A549 (cell line): ENCODE data around the gene HAND1. TPM values are rescaled to one million over a fixed set of nuclear protein-coding genes. Genes with fewer than 3 reads are reported as not detected.

ENCODE experiments used
- ATAC-seq, 2 experiments: fragments of 200-7000 bp in 1 of 2; fragments of >200 bp in 1 of 2; cut with Nextera tagmentation in 1 of 2; cut with Tn5 transposase in 1 of 2; 3 replicates each; pipeline versions ENCODE4 v1.8.0 to v1.9.1; 2018 to 2020; ENCODE audit warnings: mild to moderate bottlenecking in 1 of 2, moderate library complexity in 1 of 2
- CTCF ChIA-PET: fragments of 300-600 bp; sonication (Branson Sonifier 250); formaldehyde crosslinking; extraction: SDS; loops from one replicate; lab custom pipeline; 2021; ENCODE audit warnings: antibody characterized with exemption, inconsistent platforms; lab: Yijun Ruan, JAX
- POLR2A ChIA-PET: fragments of 350-600 bp; formaldehyde crosslinking; extraction: SDS; loops from one replicate; lab custom pipeline; 2021; ENCODE audit warnings: antibody characterized with exemption, inconsistent platforms; lab: Yijun Ruan, JAX
- DNase-seq, 2 experiments: peaks; one replicate each; pipeline versions ENCODE4 v3.0.0 to v3.0.0-alpha.2; 2011 to 2016; ENCODE audit warnings: low read depth in 1 of 2, low spot score in 1 of 2
- FAIRE-seq: peaks from 2 replicates; lab custom pipeline; 2011; peaks lifted over from hg19 to GRCh38; lab: Jason Lieb, UNC
- H3K27ac ChIP-seq, 2 experiments: fragments of >200 bp; sonication (Bioruptor Twin); formaldehyde crosslinking; 3 replicates each; pipeline ENCODE4 v1.5.1; 2016 to 2017
- H3K4me1 ChIP-seq: fragments of >200 bp; sonication (Bioruptor Twin); formaldehyde crosslinking; 3 replicates; pipeline ENCODE4 v1.6.1; 2016
- H3K4me2 ChIP-seq: fragments of >200 bp; sonication (Bioruptor Twin); formaldehyde crosslinking; 3 replicates; pipeline ENCODE4 v1.6.1; 2016
- H3K4me3 ChIP-seq: fragments of >200 bp; sonication (Bioruptor Twin); formaldehyde crosslinking; 3 replicates; pipeline ENCODE4 v1.5.1; 2016
- H3K9me3 ChIP-seq: fragments of >200 bp; sonication (Bioruptor Twin); formaldehyde crosslinking; 3 replicates; pipeline ENCODE4 v1.6.1; 2016
- ATOH8 ChIP-seq: fragments of 250-450 bp; sonication (Bioruptor Pico); IDR thresholded peaks from 2 replicates; pipeline ENCODE4 v1.5.0; 2020; ENCODE audit warnings: low read depth, mild to moderate bottlenecking, moderate library complexity
- BHLHE40 ChIP-seq: IDR thresholded peaks from 2 replicates; pipeline ENCODE4 v1.6.1; 2012; ENCODE audit warnings: low read depth, low read length, inconsistent platforms
- CEBPB ChIP-seq, 2 experiments: fragments of >200 bp in 1 of 2; sonication (Bioruptor Twin) in 1 of 2; formaldehyde crosslinking in 1 of 2; IDR thresholded peaks; 2 replicates each; pipeline ENCODE4 v1.6.1; 2012 to 2016
- CTCF ChIP-seq: fragments of >200 bp; sonication (Bioruptor Twin); formaldehyde crosslinking; IDR thresholded peaks from 3 replicates; pipeline ENCODE4 v1.5.1; 2016
- E2F6 ChIP-seq: IDR thresholded peaks from 2 replicates; pipeline ENCODE4 v1.6.1; 2012; ENCODE audit warnings: low read depth, borderline replicate concordance
- EP300 ChIP-seq, 2 experiments: fragments of >200 bp; sonication (Bioruptor Twin); formaldehyde crosslinking; IDR thresholded peaks; 2 replicates in 1 of 2; 3 replicates in 1 of 2; pipeline ENCODE4 v1.6.1; 2016 to 2017
- ESRRA ChIP-seq: fragments of 150-350 bp; IDR thresholded peaks from 2 replicates; pipeline ENCODE4 v1.6.1; 2014; ENCODE audit warnings: mild to moderate bottlenecking, low read length, borderline replicate concordance
- FOSL2 ChIP-seq, 2 experiments: fragments of 450-650 bp in 1 of 2; fragments of >200 bp in 1 of 2; sonication (Bioruptor Twin) in 1 of 2; formaldehyde crosslinking; IDR thresholded peaks; 2 replicates each; pipeline versions ENCODE4 v1.5.0 to v1.6.1; 2016 to 2020; ENCODE audit warnings: mild to moderate bottlenecking in 1 of 2, moderate library complexity in 1 of 2
- GATA3 ChIP-seq: IDR thresholded peaks from 2 replicates; pipeline ENCODE4 v1.6.1; 2012; ENCODE audit warnings: borderline replicate concordance
- HDAC2 ChIP-seq: fragments of 200-600 bp; sonication (generic); IDR thresholded peaks from 2 replicates; pipeline ENCODE4 v1.6.1; 2016
- HMGXB4 ChIP-seq: fragments of 250-450 bp; sonication (Bioruptor Pico); IDR thresholded peaks from 2 replicates; pipeline ENCODE4 v1.5.0; 2021; ENCODE audit warnings: mild to moderate bottlenecking, moderate library complexity, borderline replicate concordance
- HOXA7 ChIP-seq: fragments of 250-450 bp; sonication (Bioruptor Pico); IDR thresholded peaks from 2 replicates; pipeline ENCODE4 v1.5.0; 2020; ENCODE audit warnings: mild to moderate bottlenecking, moderate library complexity
- HOXB5 ChIP-seq: fragments of 250-450 bp; sonication (Bioruptor Pico); IDR thresholded peaks from 2 replicates; pipeline ENCODE4 v1.5.0; 2020; ENCODE audit warnings: mild to moderate bottlenecking, moderate library complexity
- JUN ChIP-seq, 2 experiments: fragments of >200 bp; sonication (Bioruptor Twin); formaldehyde crosslinking; IDR thresholded peaks; 2 replicates in 1 of 2; 3 replicates in 1 of 2; pipeline ENCODE4 v1.6.1; 2016 to 2017
- JUNB ChIP-seq: fragments of >200 bp; sonication (Bioruptor Twin); formaldehyde crosslinking; IDR thresholded peaks from 2 replicates; pipeline ENCODE4 v1.6.1; 2016
- KDM1A ChIP-seq: fragments of 200-600 bp; sonication (generic); IDR thresholded peaks from 2 replicates; pipeline ENCODE4 v1.6.1; 2016; ENCODE audit warnings: low read depth, mild to moderate bottlenecking
- KDM5A ChIP-seq: fragments of 200-600 bp; sonication (generic); IDR thresholded peaks from 2 replicates; pipeline ENCODE4 v1.6.1; 2016; ENCODE audit warnings: antibody characterized with exemption, mild to moderate bottlenecking
- MAFK ChIP-seq: fragments of 450-650 bp; IDR thresholded peaks from 2 replicates; pipeline ENCODE4 v1.6.1; 2014; ENCODE audit not compliant: partially characterized antibody
- MAX ChIP-seq: IDR thresholded peaks from 2 replicates; pipeline ENCODE4 v1.6.1; 2012
- NFE2L2 ChIP-seq: fragments of 150-350 bp; conservative IDR thresholded peaks from 2 replicates; pipeline ENCODE4 v1.6.1; 2014; ENCODE audit warnings: low read length
- NPAS2 ChIP-seq: fragments of 250-450 bp; sonication (Bioruptor Pico); IDR thresholded peaks from 2 replicates; pipeline ENCODE4 v1.8.0; 2022; ENCODE audit warnings: mild to moderate bottlenecking, moderate library complexity, borderline replicate concordance
- NR3C1 ChIP-seq: fragments of >200 bp; sonication (Bioruptor Twin); formaldehyde crosslinking; IDR thresholded peaks from 3 replicates; pipeline ENCODE4 v1.6.1; 2017
- PHF8 ChIP-seq: fragments of 200-600 bp; sonication (generic); IDR thresholded peaks from 2 replicates; pipeline ENCODE4 v1.6.1; 2016; ENCODE audit warnings: low read depth, mild to moderate bottlenecking, antibody characterized with exemption, moderate library complexity, borderline replicate concordance
- POLR2A ChIP-seq: IDR thresholded peaks from 2 replicates; pipeline ENCODE4 v1.6.1; 2012; ENCODE audit warnings: mild to moderate bottlenecking, low read length
- POLR2AphosphoS2 ChIP-seq: conservative IDR thresholded peaks from 2 replicates; pipeline ENCODE4 v1.6.1; 2012; ENCODE audit warnings: low read length, improper control_type of control experiment, inconsistent platforms
- RAD21 ChIP-seq, 2 experiments: fragments of >200 bp in 1 of 2; sonication (Bioruptor Twin) in 1 of 2; formaldehyde crosslinking in 1 of 2; IDR thresholded peaks in 1 of 2; conservative IDR thresholded peaks in 1 of 2; 2 replicates in 1 of 2; 3 replicates in 1 of 2; pipeline ENCODE4 v1.6.1; 2012 to 2018; ENCODE audit warnings: inconsistent platforms in 1 of 2
- RCOR1 ChIP-seq: fragments of 150-350 bp; IDR thresholded peaks from 2 replicates; pipeline ENCODE4 v1.6.1; 2014; ENCODE audit warnings: antibody characterized with exemption, low read length, low read depth
- RFX5 ChIP-seq: fragments of 450-650 bp; IDR thresholded peaks from 2 replicates; pipeline ENCODE4 v1.7.1; 2014; ENCODE audit warnings: antibody characterized with exemption, mild to moderate bottlenecking, moderate library complexity
- SREBF2 ChIP-seq: fragments of 450-650 bp; IDR thresholded peaks from 2 replicates; pipeline ENCODE4 v1.6.1; 2014; ENCODE audit warnings: mild to moderate bottlenecking, moderate library complexity
- TP53 ChIP-seq: fragments of 250-450 bp; sonication (Bioruptor Pico); IDR thresholded peaks from 2 replicates; pipeline ENCODE4 v1.5.0; 2021; ENCODE audit warnings: mild to moderate bottlenecking, moderate library complexity
- USF2 ChIP-seq: fragments of 450-650 bp; IDR thresholded peaks from 2 replicates; pipeline ENCODE4 v1.6.1; 2014; ENCODE audit warnings: antibody characterized with exemption
- WGBS: methylation state at CpG from one replicate; pipeline ENCODE4 v1.1.6; 2017; ENCODE audit errors: missing lambda C conversion rate; 5-methylcytosine and 5-hydroxymethylcytosine counted together
- polyA plus RNA-seq, 4 experiments: library from polyadenylated mRNA; depleted of rRNA in 3 of 4; stranded (reverse); fragments of >200 nt; fragmentation: RNase III in 1 of 4; extraction: RNeasy Plus Mini Kit Qiagen cat#74134 plus additional on column Dnase treatment in 1 of 4; gene quantifications; 2 replicates in 3 of 4; 3 replicates in 1 of 4; pipeline ENCODE4 v1.2.3, GENCODE V29; 2011 to 2017

The HAND1 gene
- polyA plus RNA-seq, 2 of the 4 experiments (the other 2 are of a cell fraction), result 0.04 TPM; not detected in 1

- no peak overlapping the region for H3K4me2 ChIP-seq
- FAIRE-seq (no peak), ATAC-seq (no peak), DNase-seq (no peak)
- H3K4me1 ChIP-seq, result peaks cover 11% of the 10 kb centered on the region
- no peaks in the 10 kb centered on the region for H3K9me3 ChIP-seq
- no peak overlapping the region for H3K4me3 ChIP-seq
- no peak overlapping the region for H3K27ac ChIP-seq
- POLR2A ChIA-PET, result no interaction called here
- TF ChIP-seq EP300 (IDR thresholded peaks at IDR 0.05) (no peak), CEBPB (IDR thresholded peaks at IDR 0.05) (no peak), HDAC2 (no peak), JUN (IDR thresholded peaks at IDR 0.05) (no peak), E2F6 (no peak), RCOR1 (no peak), NR3C1 (no peak), KDM5A (no peak), MAFK (no peak), HOXA7 (CRISPR knock-in tag) (no peak), SREBF2 (no peak), BHLHE40 (no peak), ATOH8 (no peak), NPAS2 (CRISPR knock-in tag) (no peak), HOXB5 (CRISPR knock-in tag) (no peak), JUNB (no peak), TP53 (CRISPR knock-in tag) (no peak), POLR2A (no peak), POLR2AphosphoS2 (no peak)
- WGBS, result 38% methylated on average over 3 of the region's 3 CpGs
- CTCF ChIA-PET, result interaction anchor here (1.2 kb wide), 1 partner anchor 15 kb away, joined by 3 read pairs; no protein-coding TSS in a partner anchor
Measured at GRCh38 chr5:154480847-154481246, 2.8 kb upstream of the HAND1 start.

- TF ChIP-seq CEBPB (IDR thresholded peaks at IDR 0.05) (no peak), USF2 (no peak), HMGXB4 (CRISPR knock-in tag) (no peak), RAD21 (conservative IDR thresholded peaks at IDR 0.05 in 1 of 2, IDR thresholded peaks at IDR 0.05 in 1 of 2) (no peak), TP53 (CRISPR knock-in tag) (no peak), PHF8 (no peak), POLR2AphosphoS2 (no peak), FOSL2 (IDR thresholded peaks at IDR 0.05) (no peak), FOSL2 (CRISPR knock-in tag; IDR thresholded peaks at IDR 0.05) (no peak), KDM5A (no peak), ESRRA (no peak), RFX5 (no peak), GATA3 (no peak), MAX (no peak), NPAS2 (CRISPR knock-in tag) (no peak), CTCF (no peak), KDM1A (no peak), NFE2L2 (no peak), EP300 (IDR thresholded peaks at IDR 0.05) (no peak)
Measured at GRCh38 chr5:154479944-154480750, 2.1 kb upstream of the HAND1 start.

More at GRCh38 chr5:154479944-154480750, 2.1 kb upstream of the HAND1 start:
- POLR2A ChIA-PET, result no interaction called here
- Histone ChIP-seq H3K4me2 (no peak overlapping the region), H3K9me3 (no peaks in the 10 kb centered on the region), H3K4me3 (no peak overlapping the region), H3K4me1 (peaks cover 11% of the 10 kb centered on the region), H3K27ac (no peak overlapping the region)
- DNase-seq (no peak), ATAC-seq (no peak), FAIRE-seq (no peak)
- CTCF ChIA-PET, result interaction anchor here (1.5 kb wide), 1 partner anchor 41 kb away, joined by 7 read pairs; no protein-coding TSS in a partner anchor
- WGBS, result 66% methylated on average over 31 of the region's 31 CpGs
